KMS-11 (cell line): ENCODE measurements around the gene RPL37.

Source experiments
- H2AFZ ChIP-seq: fragments of 200-600 bp; sonication (generic); 2 replicates; pipeline ENCODE4 v1.6.1; 2016; ENCODE audit warnings: antibody characterized with exemption, mixed run types, low read depth
- H3K27ac ChIP-seq: fragments of 200-600 bp; sonication (generic); 2 replicates; pipeline ENCODE4 v1.6.1; 2016; ENCODE audit warnings: mild to moderate bottlenecking, mixed run types
- H3K27me3 ChIP-seq: fragments of 200-600 bp; sonication (generic); 2 replicates; pipeline ENCODE4 v1.6.1; 2017; ENCODE audit warnings: mild to moderate bottlenecking, low read depth, mixed run types, moderate library complexity; ENCODE audit not compliant: insufficient read depth
- H3K36me3 ChIP-seq: fragments of 200-600 bp; sonication (generic); 2 replicates; pipeline ENCODE4 v1.6.1; 2017; ENCODE audit warnings: mild to moderate bottlenecking, mixed run types; ENCODE audit not compliant: insufficient read depth
- H3K4me1 ChIP-seq: fragments of 200-600 bp; sonication (generic); 2 replicates; pipeline ENCODE4 v1.6.1; 2016; ENCODE audit warnings: mild to moderate bottlenecking, low read depth, mixed run types; ENCODE audit not compliant: poor library complexity, severe bottlenecking
- H3K4me2 ChIP-seq: fragments of 200-600 bp; sonication (generic); 2 replicates; pipeline ENCODE4 v1.7.0; 2016; ENCODE audit warnings: mild to moderate bottlenecking, mixed run types
- H3K4me3 ChIP-seq: fragments of 200-600 bp; sonication (generic); IDR thresholded peaks from 2 replicates; pipeline ENCODE4 v1.6.1; 2017; ENCODE audit warnings: low read depth, low read length, mixed read lengths; ENCODE audit not compliant: insufficient read depth
- H3K79me2 ChIP-seq: fragments of 200-600 bp; sonication (generic); 2 replicates; pipeline ENCODE4 v1.6.1; 2016; ENCODE audit warnings: low read depth, mixed run types; ENCODE audit not compliant: insufficient read depth
- H3K9ac ChIP-seq: fragments of 200-600 bp; sonication (generic); 2 replicates; pipeline ENCODE4 v1.6.1; 2016; ENCODE audit warnings: mild to moderate bottlenecking, mixed run types
- H4K20me1 ChIP-seq: fragments of 200-600 bp; sonication (generic); 2 replicates; pipeline ENCODE4 v1.6.1; 2016; ENCODE audit warnings: mild to moderate bottlenecking, mixed run types; ENCODE audit not compliant: insufficient read depth
- CTCF ChIP-seq: fragments of 200-600 bp; sonication (generic); conservative IDR thresholded peaks from 2 replicates; pipeline ENCODE4 v1.6.1; 2017; ENCODE audit warnings: low read depth, mild to moderate bottlenecking, antibody characterized with exemption, low read length, moderate library complexity, mixed read lengths

The RPL37 gene

GRCh38 chr5:40780858-40781257, 54.2 kb downstream of the RPL37 start:
- Histone ChIP-seq H3K9ac (no peak overlapping the region), H3K36me3 (no peaks in the 10 kb centered on the region), H3K4me1 (peaks cover 15% of the 10 kb centered on the region), H3K79me2 (peaks cover 68% of the 10 kb centered on the region), H3K27ac (no peak overlapping the region), H3K27me3 (no peaks in the 10 kb centered on the region), H3K4me2 (no peak overlapping the region), H4K20me1 (no peaks in the 10 kb centered on the region; the same call in 1 of the 2 replicates), H2AFZ (no peak overlapping the region), H3K4me3 (no peak overlapping the region)
- TF ChIP-seq CTCF: no peak

GRCh38 chr5:40780199-40780598, 54.8 kb downstream of the RPL37 start:
- Histone ChIP-seq H3K4me3 (no peak overlapping the region), H2AFZ (no peak overlapping the region), H3K4me1 (peaks cover 15% of the 10 kb centered on the region), H3K9ac (no peak overlapping the region), H3K79me2 (peaks cover 61% of the 10 kb centered on the region), H3K27me3 (no peaks in the 10 kb centered on the region), H3K36me3 (no peaks in the 10 kb centered on the region), H4K20me1 (no peaks in the 10 kb centered on the region; the same call in 1 of the 2 replicates), H3K27ac (no peak overlapping the region), H3K4me2 (no peak overlapping the region)
- TF ChIP-seq CTCF: no peak

DNA sequence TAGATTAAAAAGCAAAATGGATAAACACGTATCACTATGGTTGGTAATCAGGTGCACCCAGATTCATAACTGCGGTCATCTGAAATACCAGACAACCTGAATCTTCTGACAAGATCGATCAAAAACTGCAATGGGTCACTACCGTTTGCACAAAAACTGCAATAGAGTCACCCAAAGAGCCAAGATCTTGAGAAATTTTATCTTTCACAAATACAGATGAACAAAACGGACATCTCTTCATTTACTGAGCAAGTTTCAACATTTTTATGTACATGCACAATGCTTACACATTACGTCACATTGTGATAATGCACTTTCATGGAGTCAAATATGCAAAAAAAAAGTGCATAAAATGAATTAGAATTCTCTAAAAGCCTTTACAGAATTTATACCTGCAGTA, 55.5 kb downstream of the RPL37 start:
- Histone ChIP-seq H4K20me1 (no peaks in the 10 kb centered on the region; the same call in 1 of the 2 replicates), H3K4me3 (no peak overlapping the region), H3K36me3 (no peaks in the 10 kb centered on the region), H2AFZ (no peak overlapping the region), H3K79me2 (peaks cover 55% of the 10 kb centered on the region), H3K27ac (no peak overlapping the region), H3K27me3 (no peaks in the 10 kb centered on the region), H3K4me1 (peaks cover 15% of the 10 kb centered on the region), H3K4me2 (no peak overlapping the region), H3K9ac (no peak overlapping the region)
- TF ChIP-seq CTCF: no peak

GRCh38 chr5:40778133-40778532, 56.9 kb downstream of the RPL37 start:
- no peak overlapping the region for H2AFZ ChIP-seq
- H3K4me1 ChIP-seq: peaks cover 15% of the 10 kb centered on the region
- no peaks in the 10 kb centered on the region for H3K27me3 ChIP-seq
- H3K4me2 ChIP-seq: no peak overlapping the region
- H3K79me2 ChIP-seq: peaks cover 41% of the 10 kb centered on the region
- H3K36me3 ChIP-seq: no peaks in the 10 kb centered on the region
- no peak overlapping the region for H3K4me3 ChIP-seq
- no peak overlapping the region for H3K9ac ChIP-seq
- no peaks in the 10 kb centered on the region; the same call in 1 of the 2 replicates for H4K20me1 ChIP-seq
- TF ChIP-seq CTCF: no peak
- no peak overlapping the region for H3K27ac ChIP-seq

GRCh38 chr5:40776658-40776977, 58.4 kb downstream of the RPL37 start:
- H3K4me3 ChIP-seq: no peak overlapping the region
- peaks cover 15% of the 10 kb centered on the region for H3K4me1 ChIP-seq
- H3K4me2 ChIP-seq: no peak overlapping the region
- no peak overlapping the region for H3K9ac ChIP-seq
- no peaks in the 10 kb centered on the region for H3K27me3 ChIP-seq
- no peak overlapping the region for H2AFZ ChIP-seq
- H4K20me1 ChIP-seq: no peaks in the 10 kb centered on the region; the same call in 1 of the 2 replicates
- H3K27ac ChIP-seq: no peak overlapping the region
- peaks cover 28% of the 10 kb centered on the region for H3K79me2 ChIP-seq
- TF ChIP-seq CTCF: no peak
- H3K36me3 ChIP-seq: no peaks in the 10 kb centered on the region
